ENCODE measurements around the gene BRMS1L. TPM values are rescaled to one million over a fixed set of nuclear protein-coding genes. Genes with fewer than 3 reads are reported as not detected.

Gene BRMS1L
- total RNA-seq, 1 experiment from 2014 or later: 1.2 TPM

- no peak for DNase-seq (ENCODE audit: low read depth)
- in situ Hi-C loops (cut with HindIII; ENCODE audit: low pct_unique_long_range_greater_than_20kb, low sequenced_read_pairs): no loop called here
These were observed 71.5 kb downstream of the BRMS1L start for GRCh38 chr14:35897616-35898111.

- DNase-seq (ENCODE audit: low read depth): no peak
- in situ Hi-C loops (cut with HindIII; ENCODE audit: low pct_unique_long_range_greater_than_20kb, low sequenced_read_pairs): no loop called here
These were observed 72.2 kb downstream of the BRMS1L start for GRCh38 chr14:35898217-35898775.

- in situ Hi-C loops (cut with HindIII; ENCODE audit: low pct_unique_long_range_greater_than_20kb, low sequenced_read_pairs): no loop called here
- no peak for DNase-seq (ENCODE audit: low read depth)
These were observed 74.6 kb downstream of the BRMS1L start for GRCh38 chr14:35900741-35901140.

- no peak for DNase-seq (ENCODE audit: low read depth)
- in situ Hi-C loops (cut with HindIII; ENCODE audit: low pct_unique_long_range_greater_than_20kb, low sequenced_read_pairs): no loop called here
These were observed 83.5 kb downstream of the BRMS1L start for GRCh38 chr14:35909665-35910064.

GRCh38 chr14:35910191-35910590 lies 84.1 kb downstream of the BRMS1L start:
- in situ Hi-C loops (cut with HindIII; ENCODE audit: low pct_unique_long_range_greater_than_20kb, low sequenced_read_pairs): no loop called here
- no peak for DNase-seq (ENCODE audit: low read depth)

GRCh38 chr14:35911097-35911496 lies 85.0 kb downstream of the BRMS1L start:
- in situ Hi-C loops (cut with HindIII; ENCODE audit: low pct_unique_long_range_greater_than_20kb, low sequenced_read_pairs): no loop called here
- no peak for DNase-seq (ENCODE audit: low read depth)

GRCh38 chr14:35915185-35915584 lies 89.0 kb downstream of the BRMS1L start:
- DNase-seq (ENCODE audit: low read depth): no peak
- in situ Hi-C loops (cut with HindIII; ENCODE audit: low pct_unique_long_range_greater_than_20kb, low sequenced_read_pairs): no loop called here

GRCh38 chr14:35915775-35916174 lies 89.6 kb downstream of the BRMS1L start:
- in situ Hi-C loops (cut with HindIII; ENCODE audit: low pct_unique_long_range_greater_than_20kb, low sequenced_read_pairs): no loop called here
- DNase-seq (ENCODE audit: low read depth): no peak

Other genes with a start within 250 kb of the BRMS1L start
- gene RALGAPA1, start 17.0 kb upstream of the BRMS1L start, total RNA-seq (2014; rRNA removed; shearing (Covaris generic); ENCODE audit: low replicate concordance): 5.8 and 32.3 TPM in 2 replicates

Data from Caki2 (cell line).